GM13976 (cell line): ENCODE results near the gene LSAMP.

Experiments used
- DNase-seq: peaks from one replicate; pipeline ENCODE4 v3.0.0; 2012; ENCODE audit warnings: low spot score
- CTCF ChIP-seq: IDR thresholded peaks from 2 replicates; pipeline ENCODE4 v1.5.1; 2012; ENCODE audit warnings: borderline replicate concordance, mild to moderate bottlenecking; ENCODE audit not compliant: insufficient read depth; ENCODE audit errors: extremely low read depth, missing control alignments, control extremely low read depth
- in situ Hi-C: fragments of 300-500 bp; cut with MboI; formaldehyde crosslinking; loops from one replicate; pipeline ENCODE4 v1.12.0; 2022; ENCODE audit warnings: low sequenced_read_pairs, mixed read lengths, inconsistent platforms; ENCODE audit not compliant: unreplicated experiment

Gene LSAMP

GRCh38 chr3:116393199-116393598 lies 52.1 kb downstream of the LSAMP start:
- in situ Hi-C loops, result no loop called here
- DNase-seq, result no peak
- no peak for TF ChIP-seq CTCF

DNA sequence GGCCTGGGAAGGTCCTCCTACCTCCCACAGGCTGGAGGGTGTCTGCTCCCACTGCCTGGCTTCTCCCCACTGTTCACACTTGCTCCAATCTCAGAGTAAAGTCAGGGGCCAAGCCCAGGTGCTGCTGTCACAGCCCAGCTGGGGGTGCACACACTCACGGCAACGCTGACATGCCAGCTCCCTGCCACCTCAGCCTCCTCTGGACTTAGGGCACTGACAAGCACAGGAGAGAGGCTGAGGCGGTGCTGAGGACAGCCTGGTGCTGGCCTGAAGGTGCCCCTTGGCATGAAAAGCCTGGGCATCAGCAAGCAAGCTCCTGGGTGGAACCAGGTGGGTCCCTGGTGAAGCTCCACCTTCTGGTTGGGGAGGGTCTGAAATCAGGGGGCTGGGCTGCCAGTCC lies 53.0 kb downstream of the LSAMP start:
- no peak for TF ChIP-seq CTCF
- in situ Hi-C loops, result no loop called here
- no peak for DNase-seq

- in situ Hi-C loops, result no loop called here
- no peak for DNase-seq
- TF ChIP-seq CTCF, result no peak
Measured at GRCh38 chr3:116391296-116392201, 53.7 kb downstream of the LSAMP start.

DNA sequence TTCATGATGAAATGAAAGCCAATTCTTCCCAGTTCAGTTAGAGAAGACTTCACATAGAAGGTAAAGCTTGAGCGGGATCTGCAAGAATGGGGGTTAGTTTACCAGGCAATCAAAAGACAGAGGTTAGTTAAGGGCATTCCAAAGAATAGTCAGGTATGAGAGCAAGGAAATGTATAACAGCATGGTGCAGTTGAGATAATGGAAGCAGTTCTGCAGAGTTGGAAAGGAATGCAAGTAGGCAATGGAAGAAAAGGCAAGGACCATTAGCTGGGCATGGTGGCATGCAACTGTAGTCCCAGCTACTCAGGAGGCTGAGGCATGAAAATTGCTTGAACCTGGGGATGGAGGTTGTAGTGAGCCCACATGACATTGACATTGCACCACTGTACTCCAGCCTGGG lies 55.0 kb downstream of the LSAMP start:
- no peak for TF ChIP-seq CTCF
- in situ Hi-C loops, result no loop called here
- no peak for DNase-seq

DNA sequence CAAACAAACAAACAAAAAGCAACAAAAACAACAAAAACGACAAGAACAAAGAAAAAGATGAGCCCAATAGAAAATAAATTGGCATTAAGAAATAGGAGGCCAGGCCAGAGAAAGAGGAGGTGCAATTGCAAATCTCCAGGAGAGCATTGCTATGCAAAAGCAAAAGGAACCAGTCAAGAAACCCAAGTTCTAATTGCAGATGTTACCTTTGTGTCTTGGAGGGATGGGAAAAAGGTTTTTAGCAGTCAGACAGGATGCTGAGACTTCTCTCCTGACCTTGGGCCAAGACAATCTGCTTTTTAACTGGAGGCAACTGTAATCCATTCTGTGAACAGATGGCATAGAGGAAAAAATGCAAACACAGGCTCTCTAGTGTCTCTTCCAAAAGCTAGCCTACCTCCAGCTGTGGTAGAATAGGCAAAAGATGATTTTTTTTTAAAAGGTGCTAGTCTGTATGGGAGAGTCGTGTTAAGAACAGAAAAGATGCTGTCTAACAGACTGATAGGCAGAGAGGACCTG lies 56.4 kb downstream of the LSAMP start:
- TF ChIP-seq CTCF, result no peak
- in situ Hi-C loops, result no loop called here
- no peak for DNase-seq

DNA sequence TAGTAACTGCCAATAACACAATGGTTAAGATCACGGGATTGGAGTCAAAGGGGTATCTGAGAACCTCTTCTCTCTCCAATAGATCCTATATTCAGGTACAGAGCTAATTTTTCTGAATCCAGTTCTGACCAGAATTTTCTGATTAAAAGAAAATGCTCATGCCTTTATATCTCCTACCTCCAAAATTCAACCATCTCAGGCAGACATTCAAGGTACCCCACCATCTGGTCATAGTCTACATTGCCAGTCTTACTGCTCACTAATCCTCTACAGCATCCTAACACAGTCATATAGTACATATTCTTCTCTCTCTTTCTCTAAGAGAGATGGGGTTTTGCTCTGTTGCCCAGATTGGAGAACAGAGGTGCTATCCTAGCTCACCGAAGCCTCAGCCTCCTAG lies 59.1 kb downstream of the LSAMP start:
- DNase-seq, result no peak
- in situ Hi-C loops, result no loop called here
- no peak for TF ChIP-seq CTCF
